H9 (cell line): Measurements from ENCODE around the gene TCF23. TPM values are rescaled to one million over a fixed set of nuclear protein-coding genes. Genes with fewer than 3 reads are reported as not detected.

Experiments used
- DNase-seq: peaks from one replicate; pipeline ENCODE4 v3.0.0-alpha.2; 2017
- H2AFZ ChIP-seq: one replicate; pipeline ENCODE4 v1.6.1; 2013; ENCODE audit warnings: mild to moderate bottlenecking, low read length, control low read depth, moderate library complexity
- H2AK5ac ChIP-seq: 2 replicates; pipeline ENCODE4 v1.6.1; 2013; ENCODE audit warnings: low read length, control low read depth, mixed read lengths; ENCODE audit not compliant: insufficient read length
- H2BK120ac ChIP-seq: one replicate; pipeline ENCODE4 v1.6.1; 2013; ENCODE audit warnings: low read depth, mild to moderate bottlenecking, low read length, control low read depth, inconsistent platforms; ENCODE audit not compliant: poor library complexity, severe bottlenecking
- H2BK12ac ChIP-seq: 2 replicates; pipeline ENCODE4 v1.6.1; 2013; ENCODE audit warnings: low read length, control low read depth, mixed read lengths, low read depth; ENCODE audit not compliant: insufficient read length
- H2BK15ac ChIP-seq: 2 replicates; pipeline ENCODE4 v1.6.1; 2013; ENCODE audit warnings: low read depth, low read length, control low read depth
- H2BK20ac ChIP-seq: one replicate; pipeline ENCODE4 v1.6.1; 2013; ENCODE audit warnings: low read depth, mild to moderate bottlenecking, low read length, control low read depth, inconsistent platforms; ENCODE audit not compliant: poor library complexity, severe bottlenecking
- H2BK5ac ChIP-seq: 2 replicates; pipeline ENCODE4 v1.6.1; 2013; ENCODE audit warnings: low read length, control low read depth, mixed read lengths; ENCODE audit not compliant: insufficient read length
- H3K14ac ChIP-seq: 2 replicates; pipeline ENCODE4 v1.6.1; 2013; ENCODE audit warnings: low read length, control low read depth; ENCODE audit not compliant: insufficient read depth
- H3K18ac ChIP-seq: 2 replicates; pipeline ENCODE4 v1.6.1; 2013; ENCODE audit warnings: low read depth, mild to moderate bottlenecking, mixed read lengths, low read length, control low read depth; ENCODE audit not compliant: insufficient read length
- H3K23ac ChIP-seq: 2 replicates; pipeline ENCODE4 v1.6.1; 2013; ENCODE audit warnings: low read length, control low read depth, mixed read lengths, low read depth; ENCODE audit not compliant: insufficient read length
- H3K23me2 ChIP-seq: 2 replicates; pipeline ENCODE4 v1.6.1; 2013; ENCODE audit warnings: low read depth, mild to moderate bottlenecking, mixed read lengths, low read length, control low read depth; ENCODE audit not compliant: insufficient read length, poor library complexity, severe bottlenecking
- H3K27ac ChIP-seq: 2 replicates; pipeline ENCODE4 v1.5.1; 2013; ENCODE audit warnings: low read length, control low read depth, mixed read lengths, low read depth; ENCODE audit not compliant: insufficient read length
- H3K27me3 ChIP-seq: 2 replicates; pipeline ENCODE4 v1.6.1; 2013; ENCODE audit warnings: low read length, control low read depth, inconsistent platforms; ENCODE audit not compliant: insufficient read depth
- H3K4ac ChIP-seq: 2 replicates; pipeline ENCODE4 v1.6.1; 2013; ENCODE audit warnings: low read depth, mild to moderate bottlenecking, control low read depth, inconsistent platforms, low read length, moderate library complexity
- H3K4me1 ChIP-seq: 2 replicates; pipeline ENCODE4 v1.6.1; 2013; ENCODE audit warnings: low read length, control low read depth, inconsistent platforms; ENCODE audit not compliant: insufficient read depth
- H3K4me2 ChIP-seq: 2 replicates; pipeline ENCODE4 v1.6.1; 2013; ENCODE audit warnings: low read length, control low read depth, mixed read lengths; ENCODE audit not compliant: insufficient read length, insufficient read depth
- H3K56ac ChIP-seq: 2 replicates; pipeline ENCODE4 v1.6.1; 2013; ENCODE audit warnings: low read depth, mild to moderate bottlenecking, mixed read lengths, low read length, control low read depth; ENCODE audit not compliant: insufficient read length
- H3K79me1 ChIP-seq: 2 replicates; pipeline ENCODE4 v1.6.1; 2013; ENCODE audit warnings: low read depth, mild to moderate bottlenecking, moderate library complexity, low read length, control low read depth, inconsistent platforms; ENCODE audit not compliant: insufficient read depth, poor library complexity, severe bottlenecking
- H3K79me2 ChIP-seq: 2 replicates; pipeline ENCODE4 v1.6.1; 2013; ENCODE audit warnings: low read length, control low read depth, inconsistent platforms; ENCODE audit not compliant: insufficient read depth
- H3K9ac ChIP-seq: 2 replicates; pipeline ENCODE4 v1.6.1; 2013; ENCODE audit warnings: low read length, control low read depth, mixed read lengths; ENCODE audit not compliant: insufficient read length; ENCODE audit errors: extremely low read depth
- H3K9me3 ChIP-seq: one replicate; pipeline ENCODE4 v1.6.1; 2013; ENCODE audit warnings: low read depth, low read length, inconsistent platforms; ENCODE audit not compliant: control insufficient read depth
- H3T11ph ChIP-seq: one replicate; pipeline ENCODE4 v1.6.1; 2013; ENCODE audit warnings: mild to moderate bottlenecking, low read length, control low read depth, inconsistent platforms
- H4K20me1 ChIP-seq: one replicate; pipeline ENCODE4 v1.6.1; 2013; ENCODE audit not compliant: control insufficient read depth, insufficient read length, insufficient read depth
- H4K5ac ChIP-seq: 2 replicates; pipeline ENCODE4 v1.6.1; 2013; ENCODE audit warnings: low read depth, mild to moderate bottlenecking, mixed read lengths, low read length, control low read depth; ENCODE audit not compliant: insufficient read length
- H4K8ac ChIP-seq: replicated peaks from 2 replicates; pipeline ENCODE4 v1.6.1; 2013; ENCODE audit warnings: low read length, control low read depth, mixed read lengths, low read depth; ENCODE audit not compliant: insufficient read length
- H4K91ac ChIP-seq: 2 replicates; pipeline ENCODE4 v1.6.1; 2013; ENCODE audit warnings: low read depth, mild to moderate bottlenecking, moderate library complexity, mixed read lengths, low read length, control low read depth; ENCODE audit not compliant: insufficient read length
- H3K27ac Mint-ChIP-seq, 3 experiments: 2 replicates in 2 of 3; 3 replicates in 1 of 3; pipeline ENCODE4 v1.8.0; 2020 to 2021; ENCODE audit warnings: mixed read lengths in 3 of 3, mild to moderate bottlenecking in 1 of 3, moderate library complexity in 1 of 3
- H3K27me3 Mint-ChIP-seq: 2 replicates; pipeline ENCODE4 v1.8.0; 2021; ENCODE audit warnings: low read depth, mild to moderate bottlenecking, moderate library complexity, mixed read lengths
- H3K36me3 Mint-ChIP-seq, 3 experiments: 2 replicates in 2 of 3; 3 replicates in 1 of 3; pipeline ENCODE4 v1.8.0; 2020 to 2021; ENCODE audit warnings: low read depth in 3 of 3, mixed read lengths in 3 of 3; ENCODE audit not compliant: insufficient read depth in 1 of 3
- H3K4me1 Mint-ChIP-seq, 2 experiments: 2 replicates each; pipeline ENCODE4 v1.8.0; 2020; ENCODE audit warnings: mixed read lengths in 2 of 2
- H3K4me3 Mint-ChIP-seq, 2 experiments: 2 replicates in 1 of 2; 3 replicates in 1 of 2; pipeline ENCODE4 v1.8.0; 2020 to 2021; ENCODE audit warnings: mild to moderate bottlenecking in 2 of 2, mixed read lengths in 2 of 2, moderate library complexity in 1 of 2
- H3K9me3 Mint-ChIP-seq, 2 experiments: 2 replicates in 1 of 2; 3 replicates in 1 of 2; pipeline ENCODE4 v1.8.0; 2020; ENCODE audit warnings: mild to moderate bottlenecking in 2 of 2, mixed read lengths in 2 of 2, moderate library complexity in 1 of 2
- WGBS: extraction: QIAGEN DNeasy Blood & Tissue Kit; methylation state at CpG from one replicate; pipeline ENCODE4 v1.1.7; 2013; ENCODE audit warnings: missing lambda C conversion rate, low lambda C conversion rate, mixed read lengths; ENCODE audit not compliant: insufficient read length; ENCODE audit errors: extremely low coverage; 5-methylcytosine and 5-hydroxymethylcytosine counted together
- total RNA-seq: library from RNA; stranded (reverse); gene quantifications from 2 replicates; pipeline ENCODE4 v1.2.1, GENCODE V29; 2021
- TF ChIP-seq, protein P1 (sequence below): fragments of 200-600 bp; sonication (generic); conservative IDR thresholded peaks from 3 replicates; pipeline ENCODE4 v1.8.0; 2021; ENCODE audit warnings: antibody characterized with exemption, mild to moderate bottlenecking

The TCF23 gene
- total RNA-seq, 1 experiment from 2014 or later, result not detected

GRCh38 chr2:27121906-27122305, 26.9 kb upstream of the TCF23 start:
- H3T11ph ChIP-seq, result no peak overlapping the region
- H3K56ac ChIP-seq, result no peak overlapping the region
- H3K23me2 ChIP-seq, result peaks cover 11% of the 10 kb centered on the region
- Mint-ChIP-seq H3K4me1 (peaks cover 15 to 21% of the 10 kb centered on the region in 2 experiments), H3K27me3 (peaks cover 70% of the 10 kb centered on the region), H3K4me3 (no peak overlapping the region; a peak in 1 of 5 replicates), H3K9me3 (no peaks in the 10 kb centered on the region; a peak in 1 of 5 replicates), H3K27ac (no peak overlapping the region), H3K36me3 (no peaks in the 10 kb centered on the region; a peak in 3 of 7 replicates)
- H2BK120ac ChIP-seq, result no peak overlapping the region
- no peak overlapping the region for H3K18ac ChIP-seq
- no peak overlapping the region for H2AFZ ChIP-seq
- H2AK5ac ChIP-seq, result no peak overlapping the region
- no peak overlapping the region for H4K91ac ChIP-seq
- H3K4ac ChIP-seq, result no peak overlapping the region
- no peak overlapping the region for H3K14ac ChIP-seq
- TF ChIP-seq, protein P1, sequence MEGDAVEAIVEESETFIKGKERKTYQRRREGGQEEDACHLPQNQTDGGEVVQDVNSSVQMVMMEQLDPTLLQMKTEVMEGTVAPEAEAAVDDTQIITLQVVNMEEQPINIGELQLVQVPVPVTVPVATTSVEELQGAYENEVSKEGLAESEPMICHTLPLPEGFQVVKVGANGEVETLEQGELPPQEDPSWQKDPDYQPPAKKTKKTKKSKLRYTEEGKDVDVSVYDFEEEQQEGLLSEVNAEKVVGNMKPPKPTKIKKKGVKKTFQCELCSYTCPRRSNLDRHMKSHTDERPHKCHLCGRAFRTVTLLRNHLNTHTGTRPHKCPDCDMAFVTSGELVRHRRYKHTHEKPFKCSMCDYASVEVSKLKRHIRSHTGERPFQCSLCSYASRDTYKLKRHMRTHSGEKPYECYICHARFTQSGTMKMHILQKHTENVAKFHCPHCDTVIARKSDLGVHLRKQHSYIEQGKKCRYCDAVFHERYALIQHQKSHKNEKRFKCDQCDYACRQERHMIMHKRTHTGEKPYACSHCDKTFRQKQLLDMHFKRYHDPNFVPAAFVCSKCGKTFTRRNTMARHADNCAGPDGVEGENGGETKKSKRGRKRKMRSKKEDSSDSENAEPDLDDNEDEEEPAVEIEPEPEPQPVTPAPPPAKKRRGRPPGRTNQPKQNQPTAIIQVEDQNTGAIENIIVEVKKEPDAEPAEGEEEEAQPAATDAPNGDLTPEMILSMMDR, result no peak
- H2BK20ac ChIP-seq, result no peak overlapping the region
- H3K9ac ChIP-seq, result no peak overlapping the region
- H2BK12ac ChIP-seq, result no peak overlapping the region
- no peak overlapping the region for H4K8ac ChIP-seq
- peaks cover 2% of the 10 kb centered on the region for H3K4me1 ChIP-seq
- no peak overlapping the region for H2BK5ac ChIP-seq
- no peak for DNase-seq
- H2BK15ac ChIP-seq, result no peak overlapping the region
- WGBS, result no CpG with 5 or more reads among the region's 2 CpGs
- no peaks in the 10 kb centered on the region for H3K79me1 ChIP-seq
- H4K20me1 ChIP-seq, result peaks cover 2% of the 10 kb centered on the region
- peaks cover 14% of the 10 kb centered on the region; the same call in 1 of the 2 replicates for H3K27me3 ChIP-seq
- no peak overlapping the region for H4K5ac ChIP-seq
- H3K27ac ChIP-seq, result no peak overlapping the region
- no peaks in the 10 kb centered on the region for H3K9me3 ChIP-seq
- H3K23ac ChIP-seq, result no peak overlapping the region
- no peaks in the 10 kb centered on the region for H3K79me2 ChIP-seq
- H3K4me2 ChIP-seq, result no peak overlapping the region
